Fibroblast of lung (primary cell): ENCODE data around the gene TRPM3. TPM values are rescaled to one million over a fixed set of nuclear protein-coding genes. Genes with fewer than 3 reads are reported as not detected.

Experiments
- DNase-seq, 2 donors: peaks; one replicate each; pipeline versions ENCODE4 v3.0.0 to v3.0.0-alpha.2; 2010; ENCODE audit warnings: low read depth in 2 of 2
- H2AFZ ChIP-seq: 2 replicates; pipeline ENCODE4 v1.5.1; 2012; ENCODE audit warnings: low read length, control low read depth, inconsistent platforms
- H3K27ac ChIP-seq: 2 replicates; pipeline ENCODE4 v1.5.1; 2011; ENCODE audit warnings: low read length, control low read depth; ENCODE audit not compliant: insufficient read depth
- H3K27me3 ChIP-seq: 2 replicates; pipeline ENCODE4 v1.5.1; 2011; ENCODE audit warnings: mild to moderate bottlenecking, low read length; ENCODE audit not compliant: control insufficient read depth, insufficient read depth
- H3K36me3 ChIP-seq: 2 replicates; pipeline ENCODE4 v1.5.1; 2011; ENCODE audit warnings: low read length; ENCODE audit not compliant: control insufficient read depth, insufficient read depth
- H3K4me1 ChIP-seq: 2 replicates; pipeline ENCODE4 v1.5.1; 2011; ENCODE audit warnings: low read length; ENCODE audit not compliant: control insufficient read depth, insufficient read depth; ENCODE audit errors: extremely low read depth
- H3K4me2 ChIP-seq: 2 replicates; pipeline ENCODE4 v1.5.1; 2011; ENCODE audit warnings: low read length, control low read depth; ENCODE audit not compliant: insufficient read depth; ENCODE audit errors: extremely low read depth
- H3K4me3 ChIP-seq, 4 experiments: fragments of 200-600 bp in 1 of 4; sonication (generic) in 1 of 4; replicated peaks in 1 of 4; 2 replicates each; pipeline ENCODE4 v1.5.1; 2011 to 2016; ENCODE audit warnings: low read length in 4 of 4, low read depth in 3 of 4, mild to moderate bottlenecking in 3 of 4, control low read depth in 2 of 4, inconsistent platforms in 1 of 4, mixed read lengths in 1 of 4; ENCODE audit not compliant: insufficient read depth in 1 of 4; ENCODE audit errors: control extremely low read depth in 1 of 4
- H3K79me2 ChIP-seq: 2 replicates; pipeline ENCODE4 v1.5.1; 2012; ENCODE audit warnings: mild to moderate bottlenecking, low read length, inconsistent platforms; ENCODE audit not compliant: control insufficient read depth, insufficient read depth
- H3K9ac ChIP-seq: 2 replicates; pipeline ENCODE4 v1.5.1; 2011; ENCODE audit warnings: mild to moderate bottlenecking, low read length, control low read depth; ENCODE audit not compliant: insufficient read depth
- H3K9me3 ChIP-seq: 2 replicates; pipeline ENCODE4 v1.5.1; 2012; ENCODE audit warnings: low read depth, low read length; ENCODE audit not compliant: control insufficient read depth, insufficient read depth
- H4K20me1 ChIP-seq: 2 replicates; pipeline ENCODE4 v1.5.1; 2011; ENCODE audit warnings: low read length; ENCODE audit not compliant: control insufficient read depth, insufficient read depth; ENCODE audit errors: extremely low read depth
- CTCF ChIP-seq, 2 donors: IDR thresholded peaks in 1 of 2; conservative IDR thresholded peaks in 1 of 2; 1 replicate in 1 of 2; 2 replicates in 1 of 2; pipeline ENCODE4 v1.5.1; 2011 to 2012; ENCODE audit warnings: low read length in 2 of 2, control low read depth in 1 of 2, inconsistent platforms in 1 of 2, low read depth in 1 of 2, mild to moderate bottlenecking in 1 of 2
- EZH2 ChIP-seq: IDR thresholded peaks from 2 replicates; pipeline ENCODE4 v1.5.1; 2012; ENCODE audit warnings: low read length, control low read depth, mild to moderate bottlenecking; ENCODE audit errors: missing control alignments
- polyA plus RNA-seq, 2 donors: library from polyadenylated mRNA; depleted of rRNA in 1 of 2; stranded (reverse) in 1 of 2; unstranded in 1 of 2; fragments of >200 nt; gene quantifications; 2 replicates each; pipeline ENCODE4 v1.2.1, GENCODE V29; 2011 to 2012; ENCODE audit warnings: missing spikeins in 1 of 2
- total RNA-seq: library from RNA; depleted of rRNA; stranded (reverse); fragments of >200 nt; gene quantifications from 2 replicates; pipeline ENCODE4 v1.2.1, GENCODE V29; 2014

The TRPM3 gene
- total and polyA plus RNA-seq, 2 donors (not counting 1 experiment from before 2014, with no cell fraction given) = 0.05 to 0.50 TPM

- H3K9ac ChIP-seq = no peak overlapping the region
- no peak overlapping the region for H3K4me3 ChIP-seq
- H4K20me1 ChIP-seq = no peaks in the 10 kb centered on the region
- no peak overlapping the region for H2AFZ ChIP-seq
- H3K27me3 ChIP-seq = no peaks in the 10 kb centered on the region
- no peaks in the 10 kb centered on the region for H3K79me2 ChIP-seq
- H3K4me1 ChIP-seq = no peaks in the 10 kb centered on the region
- H3K36me3 ChIP-seq = no peaks in the 10 kb centered on the region
- DNase-seq = no peak
- H3K9me3 ChIP-seq = no peaks in the 10 kb centered on the region
- no peak overlapping the region for H3K27ac ChIP-seq
- H3K4me2 ChIP-seq = no peak overlapping the region
- TF ChIP-seq CTCF (conservative IDR thresholded peaks at IDR 0.05 in 1 of 2, IDR thresholded peaks at IDR 0.05 in 1 of 2; ENCODE audit: low read depth in 1 of 2, low read length in 2 of 2) (no peak), EZH2 (no peak)
Measured at GRCh38 chr9:70539001-70539400, 582.4 kb downstream of the TRPM3 start.

DNA sequence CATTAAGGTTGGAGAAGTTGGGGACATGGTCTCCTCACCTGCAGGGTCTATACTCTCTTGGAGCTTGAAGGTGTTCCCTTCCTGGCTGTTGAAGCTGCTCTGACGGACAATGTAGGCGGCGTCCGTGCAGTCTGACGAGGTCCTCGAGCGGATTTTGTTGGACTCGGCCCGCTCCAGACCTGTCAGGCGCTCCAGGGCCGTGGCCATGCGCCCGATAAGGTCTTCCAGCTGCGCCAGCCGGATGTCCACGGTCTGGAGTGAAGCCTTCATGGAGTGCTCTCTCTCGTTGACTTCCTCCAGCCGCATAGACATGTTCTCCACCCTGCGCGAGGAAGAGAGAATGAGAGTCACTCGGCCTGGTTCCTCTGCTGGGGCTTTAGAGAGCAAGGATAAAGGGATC is 584.3 kb downstream of the TRPM3 start:
- Histone ChIP-seq H3K9me3 (no peaks in the 10 kb centered on the region), H3K9ac (no peak overlapping the region), H3K79me2 (no peaks in the 10 kb centered on the region), H3K4me3 (no peak overlapping the region), H3K4me2 (no peak overlapping the region), H4K20me1 (no peaks in the 10 kb centered on the region), H3K27ac (no peak overlapping the region), H3K36me3 (no peaks in the 10 kb centered on the region), H3K4me1 (peaks cover 2% of the 10 kb centered on the region), H3K27me3 (no peaks in the 10 kb centered on the region), H2AFZ (no peak overlapping the region)
- no peak for DNase-seq
- TF ChIP-seq CTCF (conservative IDR thresholded peaks at IDR 0.05 in 1 of 2, IDR thresholded peaks at IDR 0.05 in 1 of 2; ENCODE audit: low read depth in 1 of 2, low read length in 2 of 2) (no peak), EZH2 (no peak)

GRCh38 chr9:70535546-70536323 is 585.7 kb downstream of the TRPM3 start:
- TF ChIP-seq CTCF (conservative IDR thresholded peaks at IDR 0.05 in 1 of 2, IDR thresholded peaks at IDR 0.05 in 1 of 2; ENCODE audit: low read depth in 1 of 2, low read length in 2 of 2) (no peak), EZH2 (no peak)
- Histone ChIP-seq H3K9ac (no peak overlapping the region), H3K79me2 (no peaks in the 10 kb centered on the region), H3K36me3 (no peaks in the 10 kb centered on the region), H3K4me2 (no peak overlapping the region), H4K20me1 (no peaks in the 10 kb centered on the region), H3K27me3 (no peaks in the 10 kb centered on the region), H3K4me1 (peaks cover 2% of the 10 kb centered on the region), H3K9me3 (no peaks in the 10 kb centered on the region), H3K4me3 (no peak overlapping the region), H2AFZ (no peak overlapping the region), H3K27ac (no peak overlapping the region)
- no peak for DNase-seq
